GM19455 (cell line): Measurements from ENCODE around the gene SYNJ2.

Experiments
- ATAC-seq: cut with Tn5 transposase; IDR thresholded peaks from one replicate; pipeline ENCODE4 v1.9.1; 2021; ENCODE audit not compliant: unreplicated experiment

Gene SYNJ2

DNA sequence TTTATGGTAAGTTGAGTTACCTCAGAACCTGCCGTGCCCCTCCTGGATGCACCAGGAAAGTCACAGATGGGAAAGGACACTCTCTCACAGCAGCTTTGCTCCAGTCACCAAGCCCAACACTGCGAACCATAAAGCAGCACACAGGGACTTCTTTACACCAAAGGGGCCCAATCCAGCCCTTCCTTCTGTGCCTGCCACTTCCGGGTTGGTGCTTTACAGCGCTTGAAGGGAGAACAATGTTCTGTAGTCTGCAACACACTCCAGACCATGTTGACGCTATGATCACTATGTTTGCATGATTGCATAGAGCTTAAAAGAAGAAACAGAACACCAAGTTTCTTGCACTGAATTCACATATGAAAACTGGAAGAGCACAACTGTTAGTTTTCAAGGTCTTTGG lies 129.3 kb downstream of the SYNJ2 start:
- no peak for ATAC-seq

- ATAC-seq, result no peak
Observed at GRCh38 chr6:158111987-158112386, 130.3 kb downstream of the SYNJ2 start.

- ATAC-seq, result no peak
Observed at GRCh38 chr6:158113802-158114201, 132.1 kb downstream of the SYNJ2 start.

- ATAC-seq, result no peak
Observed at GRCh38 chr6:158115102-158115501, 133.4 kb downstream of the SYNJ2 start.

DNA sequence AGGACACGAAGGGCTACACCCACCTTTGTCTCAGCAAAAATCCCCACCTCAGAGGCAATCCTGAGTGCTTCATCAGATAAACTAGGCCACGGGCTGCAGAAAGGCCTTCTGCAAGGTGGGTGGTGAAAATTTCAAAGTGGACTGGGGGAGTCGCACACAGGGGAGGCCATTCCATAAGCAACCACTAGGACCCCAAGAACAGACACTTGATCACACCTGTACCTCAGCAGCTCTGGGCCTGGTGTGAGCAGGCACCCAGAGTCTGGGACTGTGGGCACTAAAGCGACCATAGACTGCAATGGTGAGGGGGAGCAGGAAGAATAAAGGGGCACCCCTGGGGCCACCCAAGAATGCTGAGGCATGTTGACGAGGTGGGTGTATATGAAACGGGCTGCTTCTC lies 133.8 kb downstream of the SYNJ2 start:
- no peak for ATAC-seq

- no peak for ATAC-seq
Observed at GRCh38 chr6:158118886-158119285, 137.2 kb downstream of the SYNJ2 start.

DNA sequence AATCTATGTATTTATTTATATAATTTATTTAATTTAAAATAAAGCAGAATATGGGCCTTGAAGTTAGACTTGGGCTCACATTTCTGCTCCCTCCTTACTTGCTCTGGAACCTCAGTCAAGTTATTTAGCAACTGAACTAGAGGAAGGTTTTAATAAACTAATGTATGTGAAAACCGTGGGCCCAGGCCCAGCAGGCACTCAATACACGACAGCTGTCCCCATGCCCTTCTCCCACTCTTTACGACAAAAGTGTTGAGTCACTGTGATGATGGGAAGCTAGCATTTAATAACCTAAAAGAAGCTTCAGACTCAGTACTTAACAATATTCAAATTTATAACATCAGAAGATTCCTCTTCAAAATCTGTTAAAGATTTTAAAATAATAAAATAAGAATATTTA lies 139.7 kb downstream of the SYNJ2 start:
- no peak for ATAC-seq

- ATAC-seq, result no peak
Observed at GRCh38 chr6:158122048-158122447, 140.4 kb downstream of the SYNJ2 start.

DNA sequence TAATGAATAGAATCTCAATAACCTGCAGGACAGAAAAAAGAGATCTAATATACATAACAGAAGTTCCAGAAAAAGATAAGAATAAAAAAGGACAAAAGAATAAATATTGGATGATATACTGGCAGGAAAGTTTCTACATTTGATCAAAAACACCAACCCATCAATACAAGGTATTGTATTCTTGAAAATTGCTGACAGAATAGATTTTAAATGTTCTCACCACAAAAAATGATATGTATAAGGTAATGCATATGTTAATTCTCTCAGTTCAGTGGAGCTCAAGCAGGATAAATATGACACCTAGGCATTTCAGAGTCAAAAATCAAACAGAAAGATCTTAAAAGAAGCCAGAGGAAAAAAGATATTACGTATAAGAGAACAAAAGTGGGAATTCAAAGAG lies 142.6 kb downstream of the SYNJ2 start:
- no peak for ATAC-seq

GRCh38 chr6:158125271-158125670 lies 143.6 kb downstream of the SYNJ2 start:
- ATAC-seq, result no peak

GRCh38 chr6:158131926-158132325 lies 150.3 kb downstream of the SYNJ2 start:
- no peak for ATAC-seq

DNA sequence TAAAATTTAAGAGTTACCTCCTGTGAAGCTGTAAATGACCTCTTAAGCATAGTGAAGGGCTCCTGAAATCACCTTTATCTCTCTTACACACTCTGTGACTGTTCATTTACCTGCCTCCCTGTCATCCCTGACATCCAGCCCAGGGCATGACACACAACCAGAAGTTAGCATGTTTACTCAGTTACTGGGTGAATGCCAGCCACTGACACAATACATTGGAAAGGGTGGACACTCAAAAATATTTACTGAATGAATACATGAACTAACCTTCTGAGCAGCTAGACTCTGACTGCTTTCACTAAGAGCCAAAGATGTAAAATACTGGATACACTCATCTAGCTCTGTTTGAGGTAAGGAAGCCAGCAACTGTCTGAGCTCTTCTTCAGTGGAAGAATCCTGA lies 161.1 kb downstream of the SYNJ2 start:
- no peak for ATAC-seq

DNA sequence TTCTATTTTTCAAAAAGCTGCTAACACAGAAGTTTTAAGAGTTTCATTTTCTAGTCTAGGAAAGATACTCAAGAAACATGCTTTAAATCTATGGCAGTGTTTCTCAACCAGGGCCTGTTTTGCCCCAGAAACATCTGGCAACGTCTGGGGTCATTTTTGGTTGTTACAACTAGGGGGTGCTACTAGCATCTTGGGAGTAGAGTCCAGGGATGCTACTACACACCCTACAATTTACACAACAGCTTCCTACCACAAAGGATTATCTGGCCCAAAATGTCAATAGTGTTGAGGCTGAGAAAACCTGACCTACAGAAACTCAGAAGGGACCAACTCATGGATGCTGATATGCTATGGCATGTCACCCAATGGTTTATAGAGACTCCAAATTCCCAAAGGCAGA lies 162.0 kb downstream of the SYNJ2 start:
- ATAC-seq, result no peak
